AG08395 (cell line): ENCODE results near the gene SLC5A11.
A peak's percentile ranks its signal among the peaks of the same experiment; 100 is the strongest.
"Not testable (repeated sequence)": the region's sequence is repeated elsewhere in the genome, so short reads cannot be mapped to it uniquely, and the experiment has no call there.

Source experiments
- DNase-seq: peaks from one replicate; pipeline ENCODE4 v3.0.0; 2012; ENCODE audit warnings: mixed read lengths, low spot score

SLC5A11 gene

GRCh38 chr16:24845726-24846547 lies at the start of gene SLC5A11:
Gene SLC5A11 (plus strand): TSS chr16:24845963. CDS start chr16:24858644, 12,681 bp downstream.
- no peak for DNase-seq

DNA sequence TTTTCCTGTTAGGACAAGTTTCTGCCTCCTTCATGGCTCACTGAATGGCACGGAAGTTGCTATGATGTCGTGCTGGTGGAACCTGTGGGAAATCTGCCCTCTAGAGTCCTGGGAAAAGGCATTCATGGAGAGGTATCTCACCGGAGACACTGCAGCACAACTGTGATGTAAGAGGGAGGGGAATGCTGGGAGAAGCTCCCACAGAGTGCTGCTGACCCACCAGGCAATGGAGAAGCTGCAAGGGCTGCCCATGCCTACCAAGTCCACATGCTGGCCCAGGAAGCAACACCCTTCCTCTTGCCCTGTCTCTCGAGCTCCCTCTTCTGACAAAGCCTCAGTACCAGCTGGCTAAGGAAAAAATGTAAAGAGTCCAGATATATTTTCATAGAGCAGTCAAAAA lies 45.2 kb upstream of the SLC5A11 start:
- DNase-seq, result peak; percentile 17

- no peak for DNase-seq
Observed at GRCh38 chr16:24801761-24802302, 43.9 kb upstream of the SLC5A11 start.

GRCh38 chr16:24805484-24805883 lies 40.3 kb upstream of the SLC5A11 start:
- no peak for DNase-seq

DNA sequence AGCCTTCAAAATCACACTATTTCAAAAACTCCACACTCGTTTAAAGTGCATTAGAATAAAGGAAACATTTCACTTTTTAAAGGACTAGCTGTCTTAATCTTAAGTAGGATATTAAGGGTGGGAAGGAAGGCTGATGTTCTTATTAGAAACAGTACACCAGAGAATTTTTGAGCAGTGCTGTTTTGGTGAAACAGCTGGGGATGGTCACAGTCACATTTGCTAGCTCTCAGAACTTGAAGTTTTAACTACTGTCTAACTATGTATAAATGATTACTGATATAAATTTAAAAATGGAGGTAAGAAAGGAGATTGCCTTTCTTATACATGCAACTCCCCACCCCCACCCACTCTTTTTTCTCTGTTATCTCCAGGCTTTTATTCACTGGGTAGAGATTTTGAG lies 38.5 kb upstream of the SLC5A11 start:
- no peak for DNase-seq

DNA sequence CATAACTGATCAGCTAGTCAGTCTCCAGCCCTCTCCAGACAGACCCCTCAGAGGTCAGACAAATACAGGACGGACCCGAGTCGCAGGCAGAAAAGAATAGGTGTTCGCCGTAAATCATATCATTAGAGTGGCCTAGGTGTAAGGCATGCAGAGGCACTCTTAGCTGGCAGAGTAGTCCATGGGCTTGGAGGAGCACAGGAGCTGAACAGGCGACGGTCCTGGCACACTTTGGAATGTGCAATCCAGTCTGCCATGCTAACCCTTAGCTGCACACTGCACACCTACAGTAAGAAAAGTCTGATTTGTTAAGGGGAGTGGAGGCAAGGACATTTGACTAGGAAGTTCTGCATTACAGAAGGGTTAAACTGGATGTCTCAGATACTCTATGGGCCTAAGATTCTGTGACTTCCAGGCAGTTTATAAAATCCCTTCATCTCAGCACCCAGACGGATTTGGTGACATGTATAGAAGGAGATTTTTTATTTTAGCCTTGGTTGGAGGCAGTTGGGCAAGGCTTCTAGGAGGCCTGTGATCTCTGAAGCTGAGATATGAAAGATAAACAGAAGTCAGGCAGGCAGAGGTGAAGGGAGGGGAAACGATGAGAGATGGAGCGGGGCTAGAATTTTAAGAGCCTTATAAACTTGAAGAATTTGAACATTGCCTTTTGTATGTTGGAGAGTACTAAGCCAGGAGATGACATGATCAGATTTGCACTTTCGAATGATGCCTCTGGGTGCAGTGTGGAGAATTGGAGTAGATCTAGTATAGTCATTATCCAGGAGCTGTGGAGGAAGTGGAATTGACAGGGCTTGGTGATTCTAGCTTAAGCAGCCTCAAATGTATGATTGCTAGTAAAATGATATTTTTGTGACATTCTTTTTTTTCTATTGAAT lies 34.6 kb upstream of the SLC5A11 start:
- no peak for DNase-seq

GRCh38 chr16:24812813-24813212 lies 33.0 kb upstream of the SLC5A11 start:
- not testable (repeated sequence) for DNase-seq

- no peak for DNase-seq
Observed at GRCh38 chr16:24815021-24815420, 30.7 kb upstream of the SLC5A11 start.

DNA sequence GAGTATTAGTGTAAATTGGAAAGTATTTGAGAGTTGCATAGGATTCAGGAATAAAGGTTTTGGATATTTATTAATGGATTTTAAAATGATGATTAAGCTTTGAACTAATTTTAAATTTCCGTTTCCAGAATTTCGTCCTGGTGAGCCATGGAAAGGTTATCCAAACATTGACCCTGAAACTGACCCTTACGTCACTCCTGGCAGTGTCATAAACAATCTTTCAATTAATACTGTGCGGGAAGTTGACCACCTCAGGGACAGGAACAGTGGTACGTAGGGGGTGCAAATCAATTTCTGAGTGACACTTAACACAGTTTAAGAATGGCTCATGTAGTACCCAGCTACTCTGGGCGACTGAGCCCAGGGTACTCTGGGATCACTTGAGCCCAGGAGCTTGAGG lies 29.1 kb upstream of the SLC5A11 start:
- DNase-seq, result no peak

DNA sequence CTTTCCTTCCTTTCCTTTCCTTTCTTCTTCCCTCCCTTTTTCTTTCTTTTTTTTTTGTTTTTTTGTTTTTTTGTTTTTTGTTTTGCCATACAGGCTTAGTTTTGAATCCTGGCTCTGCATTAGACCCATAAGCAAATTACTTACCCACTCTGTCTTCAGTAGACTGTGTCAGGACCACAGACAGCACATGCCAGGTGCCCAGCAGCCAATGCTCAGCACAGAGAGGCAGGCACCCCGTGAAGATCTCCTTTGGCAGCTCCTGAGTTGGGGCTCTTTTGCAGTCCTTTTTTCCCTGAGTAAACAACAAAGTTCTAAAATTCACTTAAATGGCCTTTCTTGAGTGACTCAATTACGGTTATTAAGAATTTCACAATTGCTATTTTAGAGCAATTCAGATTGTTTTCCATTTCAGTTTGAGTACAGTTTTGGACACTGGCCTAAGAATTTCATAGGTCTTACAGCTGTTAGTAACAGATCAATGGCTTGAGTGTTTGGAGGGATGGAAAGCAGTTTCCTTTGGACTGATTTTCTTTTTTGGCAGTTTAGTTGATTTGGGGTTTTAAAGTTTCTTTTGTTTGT lies 26.2 kb upstream of the SLC5A11 start:
- no peak for DNase-seq

DNA sequence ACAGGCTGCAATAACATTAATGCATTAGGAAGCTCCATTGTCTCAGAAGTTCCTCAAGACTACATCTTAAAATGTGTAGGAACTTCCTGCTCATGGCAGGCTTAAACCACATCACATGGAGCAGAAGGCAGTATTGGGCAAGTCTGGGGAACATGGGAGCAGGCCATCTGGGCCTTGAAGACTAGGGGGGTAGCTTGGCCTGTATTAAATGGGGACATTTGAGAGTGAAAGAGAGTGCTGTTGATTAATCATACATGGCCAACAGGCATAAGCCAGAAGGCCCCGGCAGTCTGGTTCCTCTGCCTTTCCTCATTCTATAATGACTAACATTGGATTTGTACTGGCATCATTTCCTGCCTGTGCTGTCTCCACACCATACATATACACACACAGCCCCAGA lies 25.2 kb upstream of the SLC5A11 start:
- no peak for DNase-seq

DNA sequence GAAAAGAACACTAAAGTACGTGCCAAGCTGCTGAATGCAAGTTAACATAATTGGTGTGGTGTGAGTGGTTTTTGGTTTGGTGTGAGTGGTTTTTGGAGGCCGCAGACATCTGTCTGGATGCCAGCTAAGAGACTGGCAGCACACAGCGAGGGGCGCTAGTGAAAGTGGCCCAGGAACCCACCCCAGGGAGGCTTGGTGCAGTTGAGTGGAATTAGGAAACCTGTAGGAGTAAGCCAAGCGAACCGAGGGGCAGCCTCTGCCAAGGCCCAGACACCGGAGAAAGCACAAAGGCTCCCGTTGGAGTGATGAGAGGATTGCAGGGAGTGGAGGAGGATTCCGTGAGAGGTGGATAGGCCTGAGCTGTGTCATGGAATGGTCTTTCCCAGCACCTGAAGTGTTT lies 24.6 kb upstream of the SLC5A11 start:
- DNase-seq, result no peak

DNA sequence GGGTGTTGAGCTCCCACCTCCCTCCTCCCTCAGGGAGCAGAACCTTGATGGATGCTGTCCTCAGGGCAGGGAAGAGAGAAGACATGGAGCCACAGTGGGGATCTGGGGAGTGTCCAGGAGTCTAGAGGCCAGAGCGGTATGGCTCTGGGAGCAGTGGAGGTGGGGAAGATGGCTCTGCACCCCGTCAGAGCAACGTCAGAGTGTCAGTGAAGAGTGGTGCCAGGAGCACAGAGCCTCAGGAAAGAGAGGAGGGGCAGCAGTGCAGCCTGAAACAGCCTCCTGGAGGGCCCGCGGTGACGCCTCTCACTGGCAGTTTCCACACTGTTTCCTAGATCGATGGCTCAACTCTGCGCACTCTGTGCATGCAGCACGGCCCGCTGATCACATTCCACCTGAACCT lies 23.2 kb upstream of the SLC5A11 start:
- DNase-seq, result no peak

DNA sequence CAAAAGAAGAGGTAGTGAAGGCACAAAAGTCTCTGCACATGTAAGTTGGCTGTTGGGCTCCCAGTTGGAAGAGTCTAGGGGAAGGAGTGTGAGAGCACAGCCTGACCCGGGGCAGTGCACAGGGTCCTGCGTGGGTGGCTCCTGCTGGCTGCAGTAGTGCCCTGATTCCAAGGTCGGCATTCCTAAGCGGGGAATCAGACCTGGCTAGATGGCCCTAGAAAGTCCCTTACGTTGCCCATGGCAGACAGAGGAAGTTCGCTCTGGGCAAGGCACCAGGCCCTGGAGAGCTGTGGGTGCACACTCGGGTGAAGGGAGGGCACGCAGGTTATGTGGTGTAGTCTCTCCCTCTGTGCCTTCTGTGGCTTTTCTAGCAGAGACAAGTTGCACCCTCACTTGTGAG lies 22.8 kb upstream of the SLC5A11 start:
- no peak for DNase-seq

GRCh38 chr16:24825696-24826095 lies 20.1 kb upstream of the SLC5A11 start:
- DNase-seq, result no peak

- DNase-seq, result no peak
Observed at GRCh38 chr16:24826096-24826690, 19.6 kb upstream of the SLC5A11 start.

GRCh38 chr16:24826817-24827566 lies 18.8 kb upstream of the SLC5A11 start:
- DNase-seq, result no peak

- DNase-seq, result no peak
Observed at GRCh38 chr16:24829153-24829552, 16.6 kb upstream of the SLC5A11 start.

GRCh38 chr16:24833352-24833751 lies 12.4 kb upstream of the SLC5A11 start:
- no peak for DNase-seq

DNA sequence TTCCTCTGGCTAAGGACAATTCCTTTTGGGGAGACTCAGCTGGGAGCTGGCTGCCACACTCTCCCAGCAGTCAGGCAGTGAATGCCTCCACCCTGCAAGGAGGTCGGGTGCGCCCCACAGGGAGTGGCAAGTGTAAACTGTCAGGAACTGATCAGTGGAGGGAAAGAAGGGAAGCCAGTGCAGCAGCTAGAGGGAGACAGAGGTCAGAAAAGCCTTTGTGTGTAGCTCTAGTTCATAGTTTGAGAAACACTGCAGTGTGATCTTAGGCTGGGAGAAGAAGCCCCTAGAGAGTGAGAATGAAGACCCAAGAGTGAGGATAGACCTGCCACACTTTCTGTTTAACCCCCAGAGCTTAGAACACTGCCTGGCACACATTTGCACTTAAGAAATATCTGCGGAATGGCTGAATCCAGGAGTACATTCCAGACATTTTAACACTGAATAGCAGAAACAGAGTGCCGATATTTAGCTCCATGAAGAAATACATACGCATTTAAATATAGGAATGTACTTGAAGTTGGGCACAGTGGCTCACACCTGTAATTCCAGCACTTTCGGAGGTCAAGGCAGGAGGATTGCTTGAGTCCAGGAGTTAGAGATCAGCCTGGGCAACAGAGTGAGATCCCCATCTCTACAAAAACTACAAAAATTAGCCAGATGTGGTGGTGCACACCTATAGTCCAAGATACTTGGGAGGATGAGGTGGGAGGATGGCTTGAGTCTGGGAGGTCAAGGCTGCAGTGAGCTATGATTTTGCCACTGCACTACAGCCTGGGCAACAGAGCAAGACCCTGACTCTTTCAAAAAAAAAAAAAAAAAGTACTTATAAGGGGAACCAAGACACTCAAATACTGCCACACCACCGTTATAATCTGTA lies 11.1 kb upstream of the SLC5A11 start:
- peak; percentile 61 for DNase-seq
